Osteocyte (in vitro differentiated cells): ENCODE results near the gene ANKRD13D. TPM values are rescaled to one million over a fixed set of nuclear protein-coding genes. Genes with fewer than 3 reads are reported as not detected.
A peak's percentile ranks its signal among the peaks of the same experiment; 100 is the strongest.

Experiments
- DNase-seq: peaks from one replicate; pipeline ENCODE4 v3.0.0; 2021; ENCODE audit warnings: mixed read lengths; ENCODE audit not compliant: unreplicated experiment; ENCODE audit errors: extremely low spot score
- H3K27ac Mint-ChIP-seq: one replicate; pipeline ENCODE4 v1.8.0; 2021; ENCODE audit warnings: mild to moderate bottlenecking, mixed read lengths; ENCODE audit not compliant: unreplicated experiment
- H3K27me3 Mint-ChIP-seq: one replicate; pipeline ENCODE4 v1.8.0; 2021; ENCODE audit warnings: mixed read lengths; ENCODE audit not compliant: unreplicated experiment
- H3K36me3 Mint-ChIP-seq: one replicate; pipeline ENCODE4 v1.8.0; 2021; ENCODE audit warnings: mixed read lengths; ENCODE audit not compliant: unreplicated experiment
- H3K4me1 Mint-ChIP-seq: one replicate; pipeline ENCODE4 v1.8.0; 2021; ENCODE audit warnings: mixed read lengths; ENCODE audit not compliant: unreplicated experiment
- H3K4me3 Mint-ChIP-seq: one replicate; pipeline ENCODE4 v1.8.0; 2021; ENCODE audit warnings: mild to moderate bottlenecking, moderate library complexity, mixed read lengths; ENCODE audit not compliant: unreplicated experiment
- H3K9me3 Mint-ChIP-seq: one replicate; pipeline ENCODE4 v1.8.0; 2021; ENCODE audit warnings: mixed read lengths; ENCODE audit not compliant: unreplicated experiment
- long read RNA-seq: library from polyadenylated mRNA; unstranded; transcript quantifications from one replicate; pipeline ENCODE4 v2.0.0, GENCODE V29; 2021
- total RNA-seq: library from RNA; stranded (reverse); gene quantifications from 2 replicates; pipeline ENCODE4 v1.2.1, GENCODE V29; 2021
- TF ChIP-seq, protein P1 (sequence below): fragments of 200-600 bp; sonication (generic); IDR thresholded peaks from 2 replicates; pipeline ENCODE4 v1.5.0; 2021; ENCODE audit warnings: antibody characterized with exemption, mild to moderate bottlenecking, moderate library complexity

The ANKRD13D gene
- total RNA-seq, result 54.3 and 56.2 TPM in 2 replicates
- long read RNA-seq, partial matches to known transcripts, result 2 of 5 reads
- long read RNA-seq, other reads (novel, unspliced or antisense), result 1 of 5 reads

DNA sequence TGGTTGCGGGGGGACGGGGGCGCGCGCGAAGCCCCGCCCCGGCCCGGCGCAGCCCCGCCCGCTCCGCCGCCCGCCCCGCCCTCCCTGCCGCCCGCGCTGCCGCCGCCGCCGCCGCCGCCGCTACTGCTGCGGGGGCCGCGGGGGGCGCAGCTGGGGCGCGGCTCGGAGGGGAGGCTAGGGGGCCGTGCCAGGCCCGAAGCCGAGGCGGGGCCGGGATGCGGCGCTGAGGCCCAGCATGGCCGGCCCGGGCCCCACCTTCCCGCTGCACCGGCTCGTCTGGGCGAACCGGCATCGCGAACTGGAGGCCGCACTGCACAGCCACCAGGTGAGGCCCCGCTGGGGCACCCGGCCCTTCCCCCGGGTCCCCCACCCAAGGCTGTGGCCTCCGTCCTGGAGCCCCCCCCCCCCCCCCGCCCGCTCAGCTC, at the start of gene ANKRD13D:
TSS of gene ANKRD13D (plus strand) at position 78 of the 425 bp plus-strand sequence. CDS start at position 236, 158 bp downstream.
- Mint-ChIP-seq H3K27me3 (no peaks in the 10 kb centered on the region), H3K4me1 (peaks cover 36% of the 10 kb centered on the region), H3K9me3 (no peaks in the 10 kb centered on the region), H3K4me3 (peak within 1 kb of the TSS; percentile 92), H3K27ac (peak within 1 kb of the TSS; percentile 93), H3K36me3 (peaks cover 9% of the 10 kb centered on the region)
- TF ChIP-seq, protein P1, sequence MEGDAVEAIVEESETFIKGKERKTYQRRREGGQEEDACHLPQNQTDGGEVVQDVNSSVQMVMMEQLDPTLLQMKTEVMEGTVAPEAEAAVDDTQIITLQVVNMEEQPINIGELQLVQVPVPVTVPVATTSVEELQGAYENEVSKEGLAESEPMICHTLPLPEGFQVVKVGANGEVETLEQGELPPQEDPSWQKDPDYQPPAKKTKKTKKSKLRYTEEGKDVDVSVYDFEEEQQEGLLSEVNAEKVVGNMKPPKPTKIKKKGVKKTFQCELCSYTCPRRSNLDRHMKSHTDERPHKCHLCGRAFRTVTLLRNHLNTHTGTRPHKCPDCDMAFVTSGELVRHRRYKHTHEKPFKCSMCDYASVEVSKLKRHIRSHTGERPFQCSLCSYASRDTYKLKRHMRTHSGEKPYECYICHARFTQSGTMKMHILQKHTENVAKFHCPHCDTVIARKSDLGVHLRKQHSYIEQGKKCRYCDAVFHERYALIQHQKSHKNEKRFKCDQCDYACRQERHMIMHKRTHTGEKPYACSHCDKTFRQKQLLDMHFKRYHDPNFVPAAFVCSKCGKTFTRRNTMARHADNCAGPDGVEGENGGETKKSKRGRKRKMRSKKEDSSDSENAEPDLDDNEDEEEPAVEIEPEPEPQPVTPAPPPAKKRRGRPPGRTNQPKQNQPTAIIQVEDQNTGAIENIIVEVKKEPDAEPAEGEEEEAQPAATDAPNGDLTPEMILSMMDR, result no peak
- no peak for DNase-seq

DNA sequence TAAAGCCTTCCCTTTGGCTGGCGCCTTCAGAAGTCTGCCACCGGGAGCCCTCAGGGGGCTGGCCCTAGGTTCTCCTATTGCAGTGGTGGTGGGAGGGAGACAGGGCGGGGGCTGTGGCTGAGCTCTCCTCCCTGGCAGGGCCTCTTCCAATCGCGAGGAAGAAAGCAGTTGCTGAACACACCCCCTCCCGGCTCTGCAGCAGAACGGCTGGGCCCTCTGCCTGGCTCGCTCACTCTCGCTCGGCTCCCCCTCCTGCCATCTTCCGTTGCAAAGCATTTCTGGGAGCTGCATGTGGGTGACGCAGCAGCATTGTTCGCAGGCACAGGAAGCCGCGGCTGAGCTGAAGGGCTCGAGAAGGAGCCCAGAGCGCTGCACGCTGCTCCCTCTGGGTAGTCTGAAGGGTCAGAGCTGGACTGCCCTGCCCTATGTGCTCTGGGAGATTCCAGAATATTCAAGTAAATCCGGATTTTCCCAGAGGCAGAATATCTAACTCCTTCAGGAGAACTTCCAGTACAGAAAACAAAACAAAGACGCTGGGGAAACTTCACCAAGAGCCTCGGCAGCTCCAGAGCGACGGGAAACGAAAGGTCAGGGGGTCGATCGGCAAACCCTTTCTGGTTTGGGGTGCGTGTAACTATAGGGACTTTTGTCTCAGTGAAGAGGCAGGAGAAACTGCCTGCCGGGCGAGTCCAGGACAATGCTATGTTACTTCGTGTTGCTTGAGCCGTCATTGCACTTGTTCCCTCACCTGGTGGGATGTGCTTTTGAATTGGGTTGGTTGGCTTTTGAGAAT, 49.1 kb upstream of the ANKRD13D start:
- H3K9me3 Mint-ChIP-seq, result no peaks in the 10 kb centered on the region

DNA sequence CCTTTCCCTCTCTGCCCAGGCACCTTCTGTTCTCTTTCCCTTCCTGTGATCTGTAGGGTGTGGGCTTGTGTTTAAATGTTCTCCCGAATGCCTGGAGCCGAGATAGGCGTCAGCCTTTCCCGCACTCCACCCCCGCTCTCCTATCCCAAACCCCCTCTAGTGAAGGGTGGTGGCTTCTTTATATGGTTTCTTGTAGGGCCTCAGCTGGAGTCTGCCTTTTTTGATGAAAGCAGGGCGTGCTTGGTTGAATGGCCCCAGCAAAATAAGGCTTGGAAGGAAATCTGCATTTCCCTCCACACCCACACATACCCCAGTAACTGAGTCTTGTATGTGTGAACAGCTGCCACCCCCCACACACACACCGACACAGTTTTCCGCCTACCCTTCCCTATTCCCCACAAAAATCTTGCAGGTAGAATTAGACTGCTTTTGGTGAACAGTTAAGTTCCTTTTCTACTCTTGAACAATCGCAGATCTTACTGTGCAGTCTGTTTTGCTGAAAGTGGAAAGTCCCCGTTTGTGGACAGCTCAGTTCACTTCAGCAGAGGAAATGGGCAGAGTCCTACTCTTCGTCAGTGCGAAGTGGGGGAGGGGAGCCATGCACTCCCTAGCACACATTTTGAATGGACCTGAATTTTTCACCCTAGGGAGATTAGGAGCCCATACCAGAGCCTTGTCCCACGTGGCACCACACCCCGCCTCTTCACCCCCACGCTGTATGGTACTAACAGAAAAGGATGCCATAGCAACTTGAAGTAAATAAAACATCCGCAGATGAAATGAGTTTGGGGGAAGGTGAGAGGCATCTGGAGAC, 48.3 kb upstream of the ANKRD13D start:
- peaks cover 15% of the 10 kb centered on the region for H3K36me3 Mint-ChIP-seq
- no peaks in the 10 kb centered on the region for H3K9me3 Mint-ChIP-seq
- peaks cover 40% of the 10 kb centered on the region for H3K4me1 Mint-ChIP-seq
- DNase-seq, result no peak
- peak overlapping the region; percentile 100 for H3K27ac Mint-ChIP-seq
- H3K4me3 Mint-ChIP-seq, result peak overlapping the region; percentile 94
- no peaks in the 10 kb centered on the region for H3K27me3 Mint-ChIP-seq
- TF ChIP-seq, protein P1, result no peak

More for the DNA sequence above, 49.1 kb upstream of the ANKRD13D start:
- Mint-ChIP-seq H3K4me3 (peak overlapping the region; percentile 94), H3K36me3 (peaks cover 12% of the 10 kb centered on the region), H3K27me3 (no peaks in the 10 kb centered on the region), H3K27ac (peak overlapping the region; percentile 100), H3K4me1 (peaks cover 40% of the 10 kb centered on the region)
- TF ChIP-seq, protein P1, result peak; percentile 25
- peak; percentile 99 for DNase-seq

DNA sequence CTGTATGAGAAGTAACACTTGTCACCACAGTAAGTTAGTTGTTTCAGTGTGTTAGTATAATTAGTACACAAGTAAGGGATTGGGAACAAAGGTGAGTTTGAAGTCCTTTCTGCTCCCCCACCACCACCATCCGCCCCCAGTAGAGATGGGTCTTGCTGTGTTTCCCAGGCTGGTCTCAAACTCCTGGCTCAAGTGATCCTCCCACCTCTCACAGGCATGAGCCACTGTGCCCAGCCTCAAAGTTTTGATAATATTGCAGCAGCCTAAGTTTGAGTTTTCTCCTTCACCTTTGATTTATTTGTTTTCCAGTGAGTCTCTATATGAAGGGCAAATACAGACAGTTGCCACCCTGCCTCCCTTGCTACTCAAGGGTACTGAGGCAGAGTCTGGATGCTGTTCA, 46.6 kb upstream of the ANKRD13D start:
- H3K4me1 Mint-ChIP-seq, result peaks cover 40% of the 10 kb centered on the region
- peak overlapping the region; percentile 32 for H3K4me3 Mint-ChIP-seq
- DNase-seq, result no peak
- TF ChIP-seq, protein P1, result no peak
- no peaks in the 10 kb centered on the region for H3K27me3 Mint-ChIP-seq
- H3K27ac Mint-ChIP-seq, result peak overlapping the region; percentile 100
- no peaks in the 10 kb centered on the region for H3K9me3 Mint-ChIP-seq
- H3K36me3 Mint-ChIP-seq, result peaks cover 24% of the 10 kb centered on the region

DNA sequence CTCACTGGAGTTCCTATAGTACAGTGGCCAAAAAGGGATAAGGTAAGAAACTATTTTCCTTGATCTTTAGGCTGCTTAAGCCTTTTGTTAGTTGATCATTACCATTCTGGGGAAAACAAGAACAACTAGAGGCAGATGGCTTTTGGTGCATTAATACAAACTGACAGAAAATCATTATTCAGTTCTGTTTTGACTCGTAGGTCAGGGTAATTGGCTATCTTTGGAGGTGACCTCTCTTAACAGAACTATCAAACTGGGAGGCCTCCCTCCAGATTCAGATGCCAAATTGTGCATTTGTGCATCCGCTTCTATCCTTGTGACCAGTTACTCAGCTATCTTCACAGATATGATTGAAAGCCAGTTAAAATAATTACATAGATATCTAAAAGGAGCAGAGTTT, 46.1 kb upstream of the ANKRD13D start:
- Mint-ChIP-seq H3K4me1 (peaks cover 39% of the 10 kb centered on the region), H3K27ac (peak overlapping the region; percentile 100), H3K9me3 (no peaks in the 10 kb centered on the region), H3K36me3 (peaks cover 27% of the 10 kb centered on the region), H3K27me3 (no peaks in the 10 kb centered on the region), H3K4me3 (no peak overlapping the region)
- DNase-seq, result no peak
- TF ChIP-seq, protein P1, result no peak
